NB4 (cell line): Measurements from ENCODE around the gene TM9SF2.

Experiments
- DNase-seq: peaks from one replicate; pipeline ENCODE4 v3.0.0; 2010; ENCODE audit warnings: low read depth
- H3K4me3 ChIP-seq: one replicate; pipeline ENCODE4 v1.5.1; 2011; ENCODE audit warnings: mild to moderate bottlenecking, low read depth, low read length, moderate library complexity
- MYC ChIP-seq: IDR thresholded peaks from 2 replicates; pipeline ENCODE4 v1.6.1; 2011; ENCODE audit warnings: low read depth, low read length
- POLR2A ChIP-seq: IDR thresholded peaks from 2 replicates; pipeline ENCODE4 v1.6.1; 2011; ENCODE audit warnings: mild to moderate bottlenecking; ENCODE audit not compliant: insufficient read length; ENCODE audit errors: extremely low read depth
- TF ChIP-seq, protein P1 (sequence below): IDR thresholded peaks from 2 replicates; pipeline ENCODE4 v1.6.1; 2011; ENCODE audit warnings: low read depth, low read length
- TF ChIP-seq, protein P2 (sequence below): IDR thresholded peaks from one replicate; pipeline ENCODE4 v1.5.1; 2012; ENCODE audit warnings: low read depth, low read length

The TM9SF2 gene

DNA sequence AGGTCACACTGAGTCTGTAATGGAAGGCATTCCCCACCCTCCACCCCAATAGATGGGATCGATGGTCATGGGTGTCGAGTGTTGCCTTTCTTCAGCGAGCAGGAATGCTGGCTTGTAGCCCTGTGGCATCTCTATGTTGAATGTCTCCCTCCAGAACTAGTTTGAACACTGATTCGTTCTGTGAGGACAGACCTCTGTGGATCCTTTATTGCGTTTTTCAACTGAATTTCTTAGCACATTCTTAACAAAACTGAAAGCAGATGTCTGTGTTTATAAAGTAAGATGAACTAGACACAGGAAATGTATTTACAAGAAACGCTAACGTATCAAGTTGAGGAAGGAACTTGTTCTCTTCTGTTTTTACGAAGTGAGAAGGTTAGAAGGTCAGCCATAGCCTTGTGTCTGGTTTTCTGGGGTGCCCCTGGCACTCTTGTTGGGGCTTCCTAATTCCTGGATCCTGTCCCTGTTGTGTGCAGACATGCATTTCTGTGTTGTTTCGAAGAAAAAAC, 36.8 kb upstream of the TM9SF2 start:
- TF ChIP-seq POLR2A (no peak), MYC (no peak)
- TF ChIP-seq, protein P1, sequence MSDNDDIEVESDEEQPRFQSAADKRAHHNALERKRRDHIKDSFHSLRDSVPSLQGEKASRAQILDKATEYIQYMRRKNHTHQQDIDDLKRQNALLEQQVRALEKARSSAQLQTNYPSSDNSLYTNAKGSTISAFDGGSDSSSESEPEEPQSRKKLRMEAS = no peak
- TF ChIP-seq, protein P2, sequence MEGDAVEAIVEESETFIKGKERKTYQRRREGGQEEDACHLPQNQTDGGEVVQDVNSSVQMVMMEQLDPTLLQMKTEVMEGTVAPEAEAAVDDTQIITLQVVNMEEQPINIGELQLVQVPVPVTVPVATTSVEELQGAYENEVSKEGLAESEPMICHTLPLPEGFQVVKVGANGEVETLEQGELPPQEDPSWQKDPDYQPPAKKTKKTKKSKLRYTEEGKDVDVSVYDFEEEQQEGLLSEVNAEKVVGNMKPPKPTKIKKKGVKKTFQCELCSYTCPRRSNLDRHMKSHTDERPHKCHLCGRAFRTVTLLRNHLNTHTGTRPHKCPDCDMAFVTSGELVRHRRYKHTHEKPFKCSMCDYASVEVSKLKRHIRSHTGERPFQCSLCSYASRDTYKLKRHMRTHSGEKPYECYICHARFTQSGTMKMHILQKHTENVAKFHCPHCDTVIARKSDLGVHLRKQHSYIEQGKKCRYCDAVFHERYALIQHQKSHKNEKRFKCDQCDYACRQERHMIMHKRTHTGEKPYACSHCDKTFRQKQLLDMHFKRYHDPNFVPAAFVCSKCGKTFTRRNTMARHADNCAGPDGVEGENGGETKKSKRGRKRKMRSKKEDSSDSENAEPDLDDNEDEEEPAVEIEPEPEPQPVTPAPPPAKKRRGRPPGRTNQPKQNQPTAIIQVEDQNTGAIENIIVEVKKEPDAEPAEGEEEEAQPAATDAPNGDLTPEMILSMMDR = no peak
- no peak overlapping the region for H3K4me3 ChIP-seq

DNA sequence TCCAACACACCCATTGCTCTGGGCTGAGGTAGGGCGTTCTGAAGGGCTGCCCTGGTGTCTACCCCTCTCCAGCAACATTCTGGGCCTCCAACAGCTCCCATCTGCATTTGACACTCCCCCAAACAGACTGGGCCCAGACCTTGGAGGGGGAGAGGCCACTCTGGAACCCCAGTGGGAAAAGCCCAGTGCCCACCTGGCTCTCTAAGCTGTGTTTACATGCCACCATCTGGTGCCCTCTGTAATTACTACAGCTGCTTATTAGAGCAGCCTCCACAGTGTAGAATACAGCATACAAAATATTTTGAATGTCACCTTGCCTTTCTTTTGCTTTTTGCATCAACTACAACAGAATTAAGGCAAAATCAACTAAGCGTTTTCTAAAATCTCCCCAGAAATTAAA, 35.8 kb upstream of the TM9SF2 start:
- no peak overlapping the region for H3K4me3 ChIP-seq
- DNase-seq = no peak
- TF ChIP-seq, protein P2 = no peak
- no peak for TF ChIP-seq MYC
- TF ChIP-seq, protein P1 = no peak
- no peak for TF ChIP-seq POLR2A

More for the DNA sequence above, 36.8 kb upstream of the TM9SF2 start:
- DNase-seq = no peak

DNA sequence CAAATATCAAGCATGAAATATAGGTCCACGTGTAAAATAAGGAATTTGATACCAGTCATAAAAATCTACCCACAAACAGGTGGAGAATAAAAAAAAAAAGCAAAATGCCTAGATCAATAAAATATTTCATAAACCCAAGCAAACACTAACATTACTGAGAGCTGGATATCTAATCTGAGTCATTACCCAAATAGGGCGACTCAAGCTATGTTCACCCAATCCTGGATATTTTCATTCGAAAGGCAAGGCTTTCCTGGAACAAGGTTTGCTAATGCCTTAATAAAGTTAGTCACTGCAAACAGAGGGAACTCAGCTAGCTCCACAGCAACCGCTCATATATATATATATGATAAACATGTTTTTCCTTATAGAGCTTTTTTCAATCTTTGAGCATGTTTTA, 33.5 kb upstream of the TM9SF2 start:
- TF ChIP-seq, protein P2 = no peak
- no peak for DNase-seq
- no peak overlapping the region for H3K4me3 ChIP-seq

DNA sequence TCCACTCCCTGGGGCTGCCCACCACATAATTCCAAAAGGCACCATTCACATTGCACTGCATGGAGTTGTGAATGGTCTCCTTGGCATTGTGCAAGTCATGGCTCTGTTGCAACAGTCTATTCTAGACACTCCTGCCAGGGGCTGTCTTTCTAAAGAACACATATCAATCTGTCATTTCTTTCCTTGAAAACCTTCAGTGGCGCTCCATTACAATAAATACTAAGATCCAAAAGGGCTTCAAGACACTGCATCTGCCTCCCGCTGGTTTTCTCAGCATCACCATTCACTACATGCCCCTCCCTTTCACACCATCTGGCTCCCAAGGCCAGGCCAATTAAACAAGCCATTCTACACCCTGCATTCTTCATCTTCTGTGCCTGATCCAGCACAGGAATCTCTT, 32.2 kb upstream of the TM9SF2 start:
- TF ChIP-seq, protein P1 = no peak
- no peak for TF ChIP-seq MYC
- TF ChIP-seq, protein P2 = no peak
- no peak for TF ChIP-seq POLR2A
- DNase-seq = peak; percentile 56
- H3K4me3 ChIP-seq = no peak overlapping the region

DNA sequence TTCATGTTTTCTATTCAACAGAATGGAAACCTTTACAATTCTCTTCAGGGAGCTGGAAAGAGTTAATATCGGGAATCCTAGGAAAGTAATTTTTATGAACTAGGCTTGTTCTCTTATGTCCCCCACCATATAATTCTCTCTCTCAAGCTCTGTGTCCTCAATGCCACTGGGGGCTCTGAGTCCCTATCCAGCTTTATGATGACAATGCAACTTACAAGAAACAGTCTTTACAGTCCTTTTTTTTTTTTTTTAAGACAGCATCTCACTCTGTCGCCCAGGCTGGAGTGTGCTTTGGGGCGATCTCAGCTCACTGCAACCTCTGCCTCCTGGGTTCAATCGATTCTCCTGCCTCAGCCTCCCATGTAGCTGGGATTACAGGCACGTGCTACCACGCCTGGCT, 31.2 kb upstream of the TM9SF2 start:
- no peak for DNase-seq
- TF ChIP-seq POLR2A (no peak), MYC (no peak)
- TF ChIP-seq, protein P1 = no peak
- TF ChIP-seq, protein P2 = no peak
- no peak overlapping the region for H3K4me3 ChIP-seq

DNA sequence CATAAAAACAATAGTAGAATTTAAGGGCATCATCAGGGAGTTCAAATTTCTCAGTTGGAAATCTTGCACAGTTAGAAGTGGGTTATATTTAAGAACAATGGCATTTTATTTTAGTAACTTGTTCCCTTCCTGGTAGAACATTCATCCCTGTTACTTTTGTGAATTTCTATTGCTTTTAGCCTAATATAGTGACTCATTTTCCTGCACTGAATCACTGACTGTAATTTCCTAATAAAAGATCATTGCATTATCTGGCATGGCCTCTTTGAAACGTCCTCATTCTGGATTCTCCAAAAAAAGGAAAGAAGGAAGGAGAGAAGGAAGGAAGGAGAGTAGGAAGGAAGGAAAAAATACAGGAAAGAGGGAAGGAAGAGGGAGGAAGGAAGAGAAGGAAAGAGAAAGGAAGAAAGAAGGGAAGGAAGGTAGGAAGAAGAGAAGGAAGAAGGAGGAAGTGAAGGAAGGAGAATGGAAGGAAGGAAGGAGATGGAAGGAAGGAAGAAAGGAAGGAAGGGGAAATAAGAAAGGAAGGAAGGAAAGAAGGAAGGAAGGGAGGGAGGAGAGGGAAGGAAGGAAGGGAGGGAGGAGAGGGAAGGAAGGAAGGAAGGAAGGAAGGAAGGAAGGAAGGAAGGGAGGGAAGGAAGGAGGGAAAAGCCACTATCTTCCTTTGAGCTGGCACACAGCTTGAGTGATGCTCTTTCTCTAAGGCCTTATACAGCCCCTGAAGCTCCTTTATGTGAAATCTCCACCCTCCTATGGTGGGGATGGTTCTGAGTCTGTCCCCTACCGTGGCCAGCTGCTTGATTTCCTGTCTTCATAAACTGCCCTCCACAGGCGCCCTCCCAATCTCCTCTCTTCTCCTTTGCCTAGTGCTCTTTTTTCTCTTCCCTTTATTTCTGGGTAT, 29.8 kb upstream of the TM9SF2 start:
- no peak overlapping the region for H3K4me3 ChIP-seq
- no peak for DNase-seq
- TF ChIP-seq, protein P1 = no peak
- no peak for TF ChIP-seq POLR2A
